HUES48 (cell line): ENCODE measurements around the gene MICU1.

ENCODE experiments used
- H3K27ac ChIP-seq: one replicate; pipeline ENCODE4 v1.7.0; 2013; ENCODE audit warnings: low read depth, low read length, inconsistent platforms
- H3K27me3 ChIP-seq: 2 replicates; pipeline ENCODE4 v1.6.1; 2013; ENCODE audit warnings: mild to moderate bottlenecking, low read length; ENCODE audit not compliant: control insufficient read depth, insufficient read depth
- H3K36me3 ChIP-seq: 2 replicates; pipeline ENCODE4 v1.6.1; 2013; ENCODE audit warnings: low read length; ENCODE audit not compliant: control insufficient read depth, insufficient read depth
- H3K4me1 ChIP-seq: 2 replicates; pipeline ENCODE4 v1.6.1; 2013; ENCODE audit warnings: mild to moderate bottlenecking, low read length; ENCODE audit not compliant: control insufficient read depth, insufficient read depth
- H3K4me3 ChIP-seq: 2 replicates; pipeline ENCODE4 v1.5.1; 2013; ENCODE audit warnings: mild to moderate bottlenecking, low read depth, low read length
- H3K9ac ChIP-seq: 2 replicates; pipeline ENCODE4 v1.6.1; 2013; ENCODE audit warnings: mild to moderate bottlenecking, low read depth, low read length, moderate library complexity
- H3K9me3 ChIP-seq: 2 replicates; pipeline ENCODE4 v1.6.1; 2013; ENCODE audit warnings: low read length; ENCODE audit not compliant: control insufficient read depth, insufficient read depth

Gene MICU1

GRCh38 chr10:72595436-72595835 lies 30.4 kb downstream of the MICU1 start:
- Histone ChIP-seq H3K4me1 (peaks cover 10% of the 10 kb centered on the region), H3K9ac (no peak overlapping the region), H3K27ac (no peak overlapping the region), H3K4me3 (no peak overlapping the region), H3K9me3 (no peaks in the 10 kb centered on the region), H3K36me3 (no peaks in the 10 kb centered on the region), H3K27me3 (no peaks in the 10 kb centered on the region)

- no peaks in the 10 kb centered on the region for H3K27me3 ChIP-seq
- H3K9me3 ChIP-seq = no peaks in the 10 kb centered on the region
- H3K27ac ChIP-seq = no peak overlapping the region
- H3K4me1 ChIP-seq = peaks cover 3% of the 10 kb centered on the region
- H3K4me3 ChIP-seq = no peak overlapping the region
- H3K36me3 ChIP-seq = no peaks in the 10 kb centered on the region
- H3K9ac ChIP-seq = no peak overlapping the region
Observed at GRCh38 chr10:72593963-72594362, 31.9 kb downstream of the MICU1 start.

- no peaks in the 10 kb centered on the region; the same call in 1 of the 2 replicates for H3K4me1 ChIP-seq
- no peak overlapping the region for H3K27ac ChIP-seq
- no peaks in the 10 kb centered on the region for H3K36me3 ChIP-seq
- no peak overlapping the region for H3K4me3 ChIP-seq
- H3K27me3 ChIP-seq = no peaks in the 10 kb centered on the region
- no peaks in the 10 kb centered on the region for H3K9me3 ChIP-seq
- H3K9ac ChIP-seq = no peak overlapping the region
Observed at GRCh38 chr10:72588266-72588665, 37.6 kb downstream of the MICU1 start.

GRCh38 chr10:72587568-72587967 lies 38.3 kb downstream of the MICU1 start:
- Histone ChIP-seq H3K27ac (no peak overlapping the region), H3K4me1 (no peaks in the 10 kb centered on the region; the same call in 1 of the 2 replicates), H3K4me3 (no peak overlapping the region), H3K27me3 (no peaks in the 10 kb centered on the region), H3K9me3 (no peaks in the 10 kb centered on the region), H3K9ac (no peak overlapping the region), H3K36me3 (no peaks in the 10 kb centered on the region)

GRCh38 chr10:72574636-72575035 lies 51.2 kb downstream of the MICU1 start:
- H3K27me3 ChIP-seq = no peaks in the 10 kb centered on the region
- H3K27ac ChIP-seq = no peak overlapping the region
- H3K4me3 ChIP-seq = no peak overlapping the region
- no peaks in the 10 kb centered on the region for H3K36me3 ChIP-seq
- H3K4me1 ChIP-seq = no peaks in the 10 kb centered on the region
- no peak overlapping the region for H3K9ac ChIP-seq
- no peaks in the 10 kb centered on the region for H3K9me3 ChIP-seq

GRCh38 chr10:72573079-72573478 lies 52.8 kb downstream of the MICU1 start:
- Histone ChIP-seq H3K4me1 (no peaks in the 10 kb centered on the region), H3K27ac (no peak overlapping the region), H3K9me3 (no peaks in the 10 kb centered on the region), H3K9ac (no peak overlapping the region), H3K4me3 (no peak overlapping the region), H3K27me3 (no peaks in the 10 kb centered on the region), H3K36me3 (no peaks in the 10 kb centered on the region)

- Histone ChIP-seq H3K9me3 (no peaks in the 10 kb centered on the region), H3K27me3 (no peaks in the 10 kb centered on the region), H3K4me3 (no peak overlapping the region), H3K36me3 (peaks cover 16% of the 10 kb centered on the region), H3K9ac (no peak overlapping the region), H3K27ac (no peak overlapping the region), H3K4me1 (no peaks in the 10 kb centered on the region)
Observed at GRCh38 chr10:72567889-72568640, 57.8 kb downstream of the MICU1 start.

- H3K9ac ChIP-seq = no peak overlapping the region
- no peak overlapping the region for H3K4me3 ChIP-seq
- H3K36me3 ChIP-seq = peaks cover 22% of the 10 kb centered on the region
- no peaks in the 10 kb centered on the region for H3K9me3 ChIP-seq
- H3K27ac ChIP-seq = no peak overlapping the region
- no peaks in the 10 kb centered on the region for H3K27me3 ChIP-seq
- no peaks in the 10 kb centered on the region for H3K4me1 ChIP-seq
Observed at GRCh38 chr10:72567421-72567820, 58.5 kb downstream of the MICU1 start.

- Histone ChIP-seq H3K9me3 (peaks cover 7% of the 10 kb centered on the region), H3K4me1 (no peaks in the 10 kb centered on the region), H3K27ac (no peak overlapping the region), H3K27me3 (no peaks in the 10 kb centered on the region), H3K9ac (no peak overlapping the region), H3K36me3 (peaks cover 46% of the 10 kb centered on the region), H3K4me3 (no peak overlapping the region)
Observed at GRCh38 chr10:72564596-72564995, 61.3 kb downstream of the MICU1 start.

- no peaks in the 10 kb centered on the region for H3K4me1 ChIP-seq
- no peaks in the 10 kb centered on the region for H3K27me3 ChIP-seq
- H3K9me3 ChIP-seq = peaks cover 7% of the 10 kb centered on the region
- peaks cover 46% of the 10 kb centered on the region for H3K36me3 ChIP-seq
- no peak overlapping the region for H3K9ac ChIP-seq
- no peak overlapping the region for H3K4me3 ChIP-seq
- no peak overlapping the region for H3K27ac ChIP-seq
Observed at GRCh38 chr10:72563327-72563932, 62.4 kb downstream of the MICU1 start.

GRCh38 chr10:72561745-72562166 lies 64.1 kb downstream of the MICU1 start:
- Histone ChIP-seq H3K9me3 (peaks cover 7% of the 10 kb centered on the region), H3K27me3 (no peaks in the 10 kb centered on the region), H3K27ac (no peak overlapping the region), H3K4me3 (no peak overlapping the region), H3K9ac (no peak overlapping the region), H3K4me1 (no peaks in the 10 kb centered on the region), H3K36me3 (peaks cover 46% of the 10 kb centered on the region)
